ENCODE data around the gene TIMM44.

DNA sequence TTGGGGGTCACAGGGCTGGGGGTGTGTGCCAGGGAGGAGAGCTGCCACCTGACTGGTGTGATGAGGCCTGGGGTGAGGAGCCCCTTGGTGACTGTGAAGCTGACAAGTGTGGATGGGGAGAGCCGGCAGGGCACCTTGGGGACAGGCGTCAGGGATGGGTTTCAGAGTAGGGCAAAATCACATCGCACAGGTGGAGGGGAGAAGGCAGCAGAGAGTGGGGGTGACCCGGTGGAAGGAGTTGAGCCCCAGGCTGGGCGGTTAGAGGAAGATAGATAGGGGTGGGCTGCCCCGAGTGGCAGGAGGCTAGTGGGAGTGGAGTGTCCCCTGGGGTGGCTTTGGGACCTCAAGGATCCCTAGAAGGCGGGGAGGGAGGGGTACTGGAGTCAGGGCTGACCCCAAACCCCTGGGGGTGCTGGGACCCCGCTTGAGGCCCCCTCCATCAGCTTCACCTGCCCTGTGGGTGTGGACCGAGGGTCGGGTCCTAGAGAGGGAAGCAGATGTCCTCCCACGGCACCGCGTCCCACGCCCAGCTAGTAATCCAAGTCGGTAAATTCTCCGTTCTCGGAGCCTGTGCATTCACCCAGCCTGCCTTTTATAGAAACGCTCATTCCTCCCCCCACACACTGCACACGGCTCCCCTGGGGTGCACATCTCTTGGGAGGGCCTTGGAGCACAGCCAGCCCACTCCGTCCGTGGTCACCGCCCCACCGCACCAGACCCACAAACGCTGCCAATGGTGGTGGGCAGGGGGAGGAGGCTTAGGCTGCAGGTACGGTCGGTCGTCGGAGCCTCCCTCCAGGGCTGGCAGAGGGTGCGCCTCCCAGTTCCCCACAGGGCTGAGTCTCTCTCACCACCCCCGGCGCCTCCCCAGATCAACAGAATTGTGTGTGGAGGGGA is 19.9 kb downstream of the TIMM44 start:
- TF ChIP-seq, protein P1, sequence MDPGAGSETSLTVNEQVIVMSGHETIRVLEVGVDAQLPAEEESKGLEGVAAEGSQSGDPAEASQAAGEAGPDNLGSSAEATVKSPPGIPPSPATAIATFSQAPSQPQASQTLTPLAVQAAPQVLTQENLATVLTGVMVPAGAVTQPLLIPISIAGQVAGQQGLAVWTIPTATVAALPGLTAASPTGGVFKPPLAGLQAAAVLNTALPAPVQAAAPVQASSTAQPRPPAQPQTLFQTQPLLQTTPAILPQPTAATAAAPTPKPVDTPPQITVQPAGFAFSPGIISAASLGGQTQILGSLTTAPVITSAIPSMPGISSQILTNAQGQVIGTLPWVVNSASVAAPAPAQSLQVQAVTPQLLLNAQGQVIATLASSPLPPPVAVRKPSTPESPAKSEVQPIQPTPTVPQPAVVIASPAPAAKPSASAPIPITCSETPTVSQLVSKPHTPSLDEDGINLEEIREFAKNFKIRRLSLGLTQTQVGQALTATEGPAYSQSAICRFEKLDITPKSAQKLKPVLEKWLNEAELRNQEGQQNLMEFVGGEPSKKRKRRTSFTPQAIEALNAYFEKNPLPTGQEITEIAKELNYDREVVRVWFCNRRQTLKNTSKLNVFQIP (CRISPR knock-in tag; IDR thresholded peaks at IDR 0.05; ENCODE audit: borderline replicate concordance, low read depth), result no peak
- TF ChIP-seq TOX (CRISPR knock-in tag; IDR thresholded peaks at IDR 0.05; ENCODE audit: borderline replicate concordance) (no peak), BACH2 (CRISPR knock-in tag; IDR thresholded peaks at IDR 0.05; ENCODE audit: borderline replicate concordance) (no peak), ESRRG (CRISPR knock-in tag; IDR thresholded peaks at IDR 0.05) (no peak), ZNF8 (CRISPR knock-in tag; IDR thresholded peaks at IDR 0.05) (no peak), SNAI2 (CRISPR knock-in tag; IDR thresholded peaks at IDR 0.05) (no peak), ZFP3 (CRISPR knock-in tag; IDR thresholded peaks at IDR 0.05) (no peak), GLIS3 (CRISPR knock-in tag; IDR thresholded peaks at IDR 0.05) (no peak)
- TF ChIP-seq, protein P2, sequence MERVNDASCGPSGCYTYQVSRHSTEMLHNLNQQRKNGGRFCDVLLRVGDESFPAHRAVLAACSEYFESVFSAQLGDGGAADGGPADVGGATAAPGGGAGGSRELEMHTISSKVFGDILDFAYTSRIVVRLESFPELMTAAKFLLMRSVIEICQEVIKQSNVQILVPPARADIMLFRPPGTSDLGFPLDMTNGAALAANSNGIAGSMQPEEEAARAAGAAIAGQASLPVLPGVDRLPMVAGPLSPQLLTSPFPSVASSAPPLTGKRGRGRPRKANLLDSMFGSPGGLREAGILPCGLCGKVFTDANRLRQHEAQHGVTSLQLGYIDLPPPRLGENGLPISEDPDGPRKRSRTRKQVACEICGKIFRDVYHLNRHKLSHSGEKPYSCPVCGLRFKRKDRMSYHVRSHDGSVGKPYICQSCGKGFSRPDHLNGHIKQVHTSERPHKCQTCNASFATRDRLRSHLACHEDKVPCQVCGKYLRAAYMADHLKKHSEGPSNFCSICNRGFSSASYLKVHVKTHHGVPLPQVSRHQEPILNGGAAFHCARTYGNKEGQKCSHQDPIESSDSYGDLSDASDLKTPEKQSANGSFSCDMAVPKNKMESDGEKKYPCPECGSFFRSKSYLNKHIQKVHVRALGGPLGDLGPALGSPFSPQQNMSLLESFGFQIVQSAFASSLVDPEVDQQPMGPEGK (CRISPR knock-in tag; IDR thresholded peaks at IDR 0.05; ENCODE audit: borderline replicate concordance), result no peak
